ENCODE results near the gene AGAP6.
"Not testable (repeated sequence)": the region's sequence is repeated elsewhere in the genome, so short reads cannot be mapped to it uniquely, and the experiment has no call there.

The AGAP6 gene

GRCh38 chr10:50044941-50045664, 56.9 kb downstream of the AGAP6 start:
- Histone ChIP-seq H3K4me1 (ENCODE audit: control insufficient read depth, insufficient read depth, low read length) (no peaks in the 10 kb centered on the region), H3K36me3 (ENCODE audit: control insufficient read depth, insufficient read depth, low read length) (no peaks in the 10 kb centered on the region), H3K27me3 (ENCODE audit: control insufficient read depth, insufficient read depth, low read length) (no peaks in the 10 kb centered on the region), H3K27ac (ENCODE audit: low read depth, low read length) (no peak overlapping the region), H3K4me3 (ENCODE audit: low read length) (no peak overlapping the region), H3K9ac (ENCODE audit: low read length) (no peak overlapping the region)

- H3K27ac ChIP-seq (ENCODE audit: low read depth, low read length); H3K27me3 ChIP-seq (ENCODE audit: control insufficient read depth, insufficient read depth, low read length); H3K36me3 ChIP-seq (ENCODE audit: control insufficient read depth, insufficient read depth, low read length); H3K4me3 ChIP-seq (ENCODE audit: low read length); H3K4me1 ChIP-seq (ENCODE audit: control insufficient read depth, insufficient read depth, low read length); H3K9ac ChIP-seq (ENCODE audit: low read length): not testable (repeated sequence)
Measured at GRCh38 chr10:50046457-50046856, 58.3 kb downstream of the AGAP6 start.

- H3K4me1 ChIP-seq (ENCODE audit: control insufficient read depth, insufficient read depth, low read length); H3K4me3 ChIP-seq (ENCODE audit: low read length); H3K27ac ChIP-seq (ENCODE audit: low read depth, low read length); H3K27me3 ChIP-seq (ENCODE audit: control insufficient read depth, insufficient read depth, low read length); H3K36me3 ChIP-seq (ENCODE audit: control insufficient read depth, insufficient read depth, low read length); H3K9ac ChIP-seq (ENCODE audit: low read length): not testable (repeated sequence)
Measured at GRCh38 chr10:50047594-50047993, 59.4 kb downstream of the AGAP6 start.

GRCh38 chr10:50051995-50052660, 63.9 kb downstream of the AGAP6 start:
- H3K36me3 ChIP-seq (ENCODE audit: control insufficient read depth, insufficient read depth, low read length); H3K27me3 ChIP-seq (ENCODE audit: control insufficient read depth, insufficient read depth, low read length); H3K4me1 ChIP-seq (ENCODE audit: control insufficient read depth, insufficient read depth, low read length); H3K9ac ChIP-seq (ENCODE audit: low read length); H3K4me3 ChIP-seq (ENCODE audit: low read length); H3K27ac ChIP-seq (ENCODE audit: low read depth, low read length): not testable (repeated sequence)

GRCh38 chr10:50052778-50053376, 64.7 kb downstream of the AGAP6 start:
- not testable (repeated sequence) for H3K9ac ChIP-seq (ENCODE audit: low read length); H3K4me1 ChIP-seq (ENCODE audit: control insufficient read depth, insufficient read depth, low read length); H3K4me3 ChIP-seq (ENCODE audit: low read length); H3K27me3 ChIP-seq (ENCODE audit: control insufficient read depth, insufficient read depth, low read length); H3K27ac ChIP-seq (ENCODE audit: low read depth, low read length); H3K36me3 ChIP-seq (ENCODE audit: control insufficient read depth, insufficient read depth, low read length)

GRCh38 chr10:50055494-50056292, 67.5 kb downstream of the AGAP6 start:
- not testable (repeated sequence) for H3K4me1 ChIP-seq (ENCODE audit: control insufficient read depth, insufficient read depth, low read length); H3K36me3 ChIP-seq (ENCODE audit: control insufficient read depth, insufficient read depth, low read length); H3K9ac ChIP-seq (ENCODE audit: low read length); H3K27ac ChIP-seq (ENCODE audit: low read depth, low read length); H3K27me3 ChIP-seq (ENCODE audit: control insufficient read depth, insufficient read depth, low read length); H3K4me3 ChIP-seq (ENCODE audit: low read length)

- not testable (repeated sequence) for H3K4me1 ChIP-seq (ENCODE audit: control insufficient read depth, insufficient read depth, low read length); H3K27ac ChIP-seq (ENCODE audit: low read depth, low read length); H3K27me3 ChIP-seq (ENCODE audit: control insufficient read depth, insufficient read depth, low read length); H3K4me3 ChIP-seq (ENCODE audit: low read length); H3K36me3 ChIP-seq (ENCODE audit: control insufficient read depth, insufficient read depth, low read length); H3K9ac ChIP-seq (ENCODE audit: low read length)
Measured at GRCh38 chr10:50056654-50057053, 68.4 kb downstream of the AGAP6 start.

- H3K27ac ChIP-seq (ENCODE audit: low read depth, low read length); H3K36me3 ChIP-seq (ENCODE audit: control insufficient read depth, insufficient read depth, low read length); H3K27me3 ChIP-seq (ENCODE audit: control insufficient read depth, insufficient read depth, low read length); H3K4me3 ChIP-seq (ENCODE audit: low read length); H3K4me1 ChIP-seq (ENCODE audit: control insufficient read depth, insufficient read depth, low read length); H3K9ac ChIP-seq (ENCODE audit: low read length): not testable (repeated sequence)
Measured at GRCh38 chr10:50058727-50059126, 70.5 kb downstream of the AGAP6 start.

- H3K27ac ChIP-seq (ENCODE audit: low read depth, low read length); H3K27me3 ChIP-seq (ENCODE audit: control insufficient read depth, insufficient read depth, low read length); H3K36me3 ChIP-seq (ENCODE audit: control insufficient read depth, insufficient read depth, low read length); H3K4me3 ChIP-seq (ENCODE audit: low read length); H3K4me1 ChIP-seq (ENCODE audit: control insufficient read depth, insufficient read depth, low read length); H3K9ac ChIP-seq (ENCODE audit: low read length): not testable (repeated sequence)
Measured at GRCh38 chr10:50059946-50060345, 71.7 kb downstream of the AGAP6 start.
